AG08395 (cell line): ENCODE data around the gene IFI44.

Experiments
- DNase-seq: peaks from one replicate; pipeline ENCODE4 v3.0.0; 2012; ENCODE audit warnings: mixed read lengths, low spot score

Gene IFI44

DNA sequence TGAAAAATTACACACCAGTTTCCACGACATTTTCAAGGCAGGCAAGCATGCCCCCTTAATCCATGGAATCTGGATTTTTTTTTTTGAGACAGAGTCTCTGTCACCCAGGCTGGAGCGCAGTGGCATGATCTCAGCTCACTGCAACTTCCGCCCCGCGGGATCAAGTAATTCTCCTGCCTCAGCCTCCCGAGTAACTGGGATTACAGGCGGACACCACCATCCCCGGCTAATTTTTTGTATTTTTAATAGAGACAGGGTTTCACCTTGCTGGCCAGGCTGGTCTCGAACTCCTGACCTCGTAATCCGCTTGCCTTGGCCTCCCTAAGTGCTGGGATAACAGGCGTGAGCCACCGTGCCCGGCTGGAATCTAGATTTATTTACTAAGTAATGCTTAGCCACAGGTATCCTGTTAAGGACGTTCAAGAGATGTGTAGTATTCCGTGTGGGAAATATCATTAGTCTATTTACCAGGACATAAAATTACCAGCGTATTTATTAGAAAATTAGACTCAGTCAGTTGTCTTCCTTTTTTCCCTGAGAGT, 2.5 kb downstream of the IFI44 start:
- DNase-seq: no peak

DNA sequence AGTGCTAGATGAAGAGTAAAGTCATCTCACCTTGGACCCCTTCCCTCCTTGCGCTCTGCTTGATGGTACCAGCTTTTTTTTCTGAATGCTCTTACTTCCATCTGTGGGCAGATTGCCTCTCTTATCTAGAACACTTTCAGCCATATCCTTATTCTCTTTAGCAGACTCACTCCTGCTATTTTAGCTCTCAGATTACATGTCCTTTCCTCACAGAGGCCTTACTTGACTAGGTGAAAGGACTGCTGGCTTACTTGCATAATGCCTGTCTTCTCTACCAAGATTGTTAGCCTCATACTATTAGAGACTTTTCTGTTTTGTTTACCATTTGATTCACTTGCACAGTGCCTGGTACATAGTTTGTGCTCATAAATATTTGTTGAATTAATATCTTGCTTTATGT, 9.3 kb downstream of the IFI44 start:
- DNase-seq: no peak

DNA sequence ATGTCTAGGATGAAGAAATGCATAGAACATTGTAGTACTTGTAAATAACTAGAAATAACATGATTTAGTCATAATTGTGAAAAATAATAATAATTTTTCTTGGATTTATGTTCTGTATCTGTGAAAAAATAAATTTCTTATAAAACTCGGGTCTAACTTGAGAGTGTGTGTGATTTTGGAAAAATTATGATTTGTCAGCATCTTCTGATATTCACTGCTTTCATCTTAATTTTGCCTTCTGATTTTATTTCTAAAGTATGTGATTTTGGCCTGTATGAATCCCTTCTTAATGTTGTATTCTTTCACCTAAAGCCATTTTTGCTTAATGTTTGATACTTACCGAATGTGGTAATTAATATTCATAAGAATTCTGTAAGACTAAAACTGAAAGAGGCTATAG, 14.3 kb downstream of the IFI44 start:
- no peak for DNase-seq

DNA sequence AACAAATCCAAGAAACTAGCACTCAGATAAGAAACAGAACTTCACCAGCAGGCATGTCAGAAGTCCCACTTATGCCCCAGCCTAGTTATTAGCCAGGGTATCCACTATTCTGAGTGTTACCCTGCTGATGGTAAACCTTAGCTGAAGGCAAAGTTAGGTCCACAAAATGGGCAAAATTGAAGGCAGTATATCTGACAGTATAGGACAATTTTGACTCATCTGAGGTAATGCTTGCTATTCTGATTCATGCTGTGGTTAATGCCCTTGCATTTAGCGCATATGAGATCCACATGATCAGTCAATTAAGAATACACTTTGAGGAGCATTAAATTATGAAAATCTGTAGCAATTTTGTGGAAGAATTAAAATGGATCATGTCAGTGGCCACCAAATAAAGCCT, 15.1 kb downstream of the IFI44 start:
- no peak for DNase-seq

DNA sequence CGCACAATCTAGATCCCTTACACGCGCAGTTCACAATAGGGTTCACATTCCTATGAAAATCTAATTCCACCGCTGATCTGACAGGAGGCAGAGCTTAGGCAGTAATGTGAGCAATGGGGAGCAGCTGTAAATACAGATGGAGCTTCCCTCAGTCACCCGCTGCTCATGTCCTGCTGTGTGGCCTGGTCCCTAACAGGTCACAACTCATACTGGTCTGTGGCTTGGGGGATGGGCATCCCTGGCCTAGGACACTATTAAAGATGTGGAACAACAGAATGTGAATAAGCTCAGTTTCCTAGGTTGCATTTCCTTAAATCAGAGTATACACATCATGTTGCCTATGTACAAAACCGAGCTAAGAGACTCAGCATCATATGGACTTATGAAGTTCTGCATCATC, 16.2 kb downstream of the IFI44 start:
- DNase-seq: no peak

DNA sequence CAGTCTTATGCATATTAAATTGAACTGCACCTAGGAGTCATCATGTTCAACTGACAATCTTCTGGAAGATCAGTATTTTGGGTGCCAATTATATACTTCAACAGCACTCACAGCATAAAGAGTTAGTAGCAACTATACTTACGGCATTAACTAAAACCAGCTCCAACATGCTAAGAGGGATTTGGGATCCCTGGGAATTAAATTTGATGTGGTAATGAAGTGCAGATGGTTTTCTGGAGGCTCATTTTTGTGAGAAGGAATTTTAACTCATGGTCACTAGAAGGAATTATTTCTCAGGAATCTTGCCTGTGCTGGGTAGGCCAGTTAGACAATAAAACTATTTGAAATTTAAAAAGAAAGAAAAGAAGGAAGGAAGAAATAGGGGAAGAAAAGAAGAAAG, 18.3 kb downstream of the IFI44 start:
- peak; percentile 13 for DNase-seq

DNA sequence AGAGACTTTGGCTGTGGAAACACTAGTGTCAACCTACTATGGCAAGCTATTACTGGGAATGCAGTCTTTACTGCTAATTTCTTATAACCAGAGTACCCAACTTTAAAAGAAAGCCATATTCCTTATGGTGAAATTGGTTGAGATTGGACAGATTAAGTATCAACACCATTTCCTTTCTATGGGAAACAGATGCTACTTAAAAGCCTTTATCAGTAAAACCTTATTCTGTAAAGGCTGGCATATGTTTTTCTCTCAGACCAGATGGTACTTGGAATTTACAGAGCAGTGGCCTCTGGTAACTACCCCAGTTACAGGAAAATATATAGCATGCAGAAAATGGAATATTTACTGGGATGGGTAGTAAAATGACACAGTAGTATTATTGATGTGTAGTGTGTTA, 18.8 kb downstream of the IFI44 start:
- no peak for DNase-seq

DNA sequence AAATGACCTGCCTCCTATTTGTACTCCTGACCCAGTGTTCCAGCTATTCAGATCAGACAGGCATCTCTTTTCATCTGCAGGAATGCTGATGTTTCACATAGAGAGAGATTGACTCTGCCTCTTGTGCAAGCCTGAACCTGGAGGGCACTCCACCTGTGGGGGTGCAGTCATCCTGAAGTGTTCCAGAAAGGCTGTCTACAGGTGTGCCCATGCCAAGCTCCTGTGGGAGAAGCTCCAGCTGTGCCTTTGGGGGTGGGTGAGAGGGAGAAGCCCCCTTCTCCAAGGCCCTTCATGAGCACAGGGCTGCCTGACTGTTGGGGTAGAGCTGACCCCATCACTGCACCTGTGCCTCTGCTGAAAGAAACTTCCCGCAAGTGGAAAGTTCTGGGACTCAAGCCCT, 22.8 kb downstream of the IFI44 start:
- DNase-seq: no peak

DNA sequence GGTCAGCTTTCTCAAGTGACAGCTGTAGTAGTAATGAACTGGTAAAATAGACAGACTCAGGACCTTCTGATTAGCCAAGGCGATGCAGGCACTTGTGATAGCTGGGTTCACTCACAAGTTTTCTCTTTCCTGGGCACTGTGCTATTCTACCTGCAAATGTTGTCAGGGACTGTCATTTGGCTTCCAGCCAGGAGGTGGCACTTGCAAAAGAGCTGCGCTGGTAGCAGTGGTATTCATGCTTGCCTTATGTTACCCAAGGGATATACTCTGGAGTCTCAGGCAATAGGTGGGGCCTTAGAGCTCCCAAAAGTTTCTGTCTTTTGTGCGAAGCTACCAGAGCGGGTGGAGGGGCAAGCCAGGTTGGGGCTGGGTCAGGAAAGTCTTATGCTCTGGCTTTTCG, 23.5 kb downstream of the IFI44 start:
- no peak for DNase-seq

DNA sequence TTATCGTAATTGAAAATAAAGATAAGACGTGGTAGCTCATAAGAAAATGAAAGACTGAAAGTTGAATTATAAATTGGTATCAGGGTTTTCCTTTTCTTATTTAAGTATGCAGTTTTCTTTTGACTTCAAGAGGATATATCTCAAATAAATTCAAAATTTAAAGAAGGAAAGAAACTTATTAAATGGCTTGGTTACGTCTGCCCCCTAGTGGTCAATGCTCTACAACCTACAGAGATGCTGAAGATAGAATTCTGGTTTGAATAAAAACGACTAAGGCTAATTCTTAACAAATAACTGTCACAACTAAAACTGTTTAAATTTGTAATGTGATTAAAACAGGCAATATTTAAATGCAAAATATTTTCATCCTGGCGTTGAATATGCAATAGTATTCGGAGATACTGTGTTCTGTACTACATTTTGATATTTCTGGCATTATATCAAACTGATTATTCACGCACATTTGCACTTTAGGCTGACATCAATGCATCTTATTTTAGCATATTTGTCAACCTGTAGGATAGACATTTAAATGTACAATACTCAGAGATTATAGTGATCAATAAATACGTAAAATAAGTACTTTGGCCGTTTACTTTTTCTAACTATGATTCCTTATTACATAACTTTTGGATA, 26.8 kb downstream of the IFI44 start:
- peak; percentile 59 for DNase-seq

DNA sequence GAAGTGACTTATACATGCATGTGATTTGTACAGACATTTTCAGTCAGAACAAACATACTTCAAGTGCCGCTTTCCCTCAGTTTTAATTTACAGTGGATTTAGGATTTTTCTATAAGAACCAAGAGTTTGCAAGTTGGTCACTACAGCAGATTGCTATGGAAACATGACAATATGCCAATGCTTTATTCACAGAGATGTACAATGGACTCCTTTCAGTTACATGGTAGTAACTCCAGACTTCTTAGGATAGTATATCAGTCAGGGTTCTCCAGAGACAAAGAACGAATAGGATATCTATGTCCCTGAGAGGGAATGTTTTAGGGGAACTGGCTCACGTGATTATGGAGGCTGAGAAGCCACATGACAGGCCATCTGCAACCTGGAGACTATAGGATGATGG, 27.4 kb downstream of the IFI44 start:
- DNase-seq: no peak

DNA sequence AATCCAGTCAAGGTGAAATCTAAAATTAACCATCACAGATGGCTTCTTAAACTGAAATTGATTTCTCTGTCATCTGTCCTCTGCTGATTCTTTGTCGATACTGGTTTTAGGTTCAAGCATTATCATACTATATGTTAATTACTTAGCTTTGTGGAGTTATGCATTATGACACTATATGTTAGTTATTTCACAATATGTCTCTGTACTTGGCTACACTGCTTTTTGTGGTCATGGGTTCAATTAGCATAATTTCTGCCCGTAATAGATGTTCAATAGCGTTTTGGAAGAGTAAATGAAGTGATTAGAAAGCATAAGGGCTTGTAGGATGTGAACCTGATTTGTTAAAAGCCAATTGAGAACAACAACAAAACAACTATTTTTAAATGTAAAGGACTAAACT, 28.2 kb downstream of the IFI44 start:
- no peak for DNase-seq

DNA sequence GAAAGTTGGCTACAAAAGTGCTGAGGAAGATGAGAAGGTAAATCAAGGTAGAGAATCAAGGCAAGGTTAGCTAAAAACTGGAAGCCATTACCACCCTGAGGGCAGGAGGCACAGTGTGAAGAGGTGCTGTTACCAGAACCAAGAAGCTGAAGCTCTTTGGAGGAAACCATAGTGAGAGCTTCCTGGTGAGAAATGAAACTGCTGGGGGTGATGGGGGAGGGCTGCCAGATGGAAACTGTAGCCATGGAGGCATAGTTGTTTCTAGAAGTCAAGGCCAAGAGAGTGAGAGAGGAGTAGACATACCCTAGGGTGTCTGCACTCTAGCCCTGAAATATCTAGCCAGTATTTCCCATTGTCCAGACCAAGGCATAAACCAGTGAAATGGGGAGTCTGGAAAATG, 28.7 kb downstream of the IFI44 start:
- DNase-seq: no peak

DNA sequence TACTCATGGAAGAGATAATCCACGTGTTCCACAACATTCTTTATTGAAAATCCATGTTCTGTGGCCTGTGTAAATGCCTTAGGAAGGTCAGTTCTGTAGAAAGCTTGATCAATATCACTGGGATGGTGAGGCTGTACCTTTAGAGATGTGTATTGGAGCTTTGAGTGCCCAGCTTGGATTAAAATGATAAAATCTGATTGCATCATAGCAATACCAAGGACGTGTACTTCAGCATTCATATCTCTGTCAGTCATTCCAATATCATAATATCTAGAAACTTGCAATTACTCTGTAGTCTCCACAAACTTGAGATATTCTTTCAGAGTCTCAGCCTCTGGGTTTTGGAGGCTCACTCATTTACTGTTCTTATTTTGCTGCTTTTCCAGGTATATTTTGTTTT, 31.6 kb downstream of the IFI44 start:
- DNase-seq: no peak

DNA sequence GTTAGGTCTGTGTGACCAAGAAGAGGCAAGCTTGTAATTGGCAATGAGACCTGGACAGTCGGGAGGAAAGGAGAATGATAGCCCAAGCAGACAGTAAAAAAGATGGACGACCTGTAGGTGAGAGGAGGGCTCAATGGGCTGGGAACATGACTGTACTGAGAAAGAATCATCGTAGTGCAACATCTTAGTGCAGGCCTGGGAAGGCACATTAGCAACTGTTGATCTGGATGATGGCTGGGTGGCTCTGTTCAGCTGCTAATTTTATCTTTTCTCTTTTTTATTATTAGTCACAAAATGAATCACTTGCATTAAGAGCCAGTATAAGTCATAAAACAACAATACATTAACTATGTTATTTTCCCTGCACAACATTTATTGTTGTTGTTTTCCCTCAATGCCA, 32.9 kb downstream of the IFI44 start:
- DNase-seq: no peak

DNA sequence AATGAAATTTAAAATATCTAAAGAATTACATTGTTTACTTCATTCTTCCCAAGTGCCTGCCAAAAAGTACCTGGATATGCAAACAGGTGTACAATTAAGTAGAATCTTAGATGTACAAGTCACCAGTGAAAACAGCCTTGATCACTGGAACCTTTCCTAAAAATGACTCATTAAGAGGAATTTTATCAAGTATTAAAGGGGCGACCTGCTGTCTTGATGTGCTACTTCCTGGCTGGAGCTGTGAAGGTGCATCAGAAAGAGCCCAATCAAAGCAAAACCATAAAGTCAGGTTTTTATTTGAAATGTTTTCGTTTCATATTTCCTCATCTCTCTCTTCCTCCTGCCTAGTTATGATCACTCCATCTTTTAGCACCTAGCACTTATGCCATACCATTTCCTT, 33.4 kb downstream of the IFI44 start:
- no peak for DNase-seq

DNA sequence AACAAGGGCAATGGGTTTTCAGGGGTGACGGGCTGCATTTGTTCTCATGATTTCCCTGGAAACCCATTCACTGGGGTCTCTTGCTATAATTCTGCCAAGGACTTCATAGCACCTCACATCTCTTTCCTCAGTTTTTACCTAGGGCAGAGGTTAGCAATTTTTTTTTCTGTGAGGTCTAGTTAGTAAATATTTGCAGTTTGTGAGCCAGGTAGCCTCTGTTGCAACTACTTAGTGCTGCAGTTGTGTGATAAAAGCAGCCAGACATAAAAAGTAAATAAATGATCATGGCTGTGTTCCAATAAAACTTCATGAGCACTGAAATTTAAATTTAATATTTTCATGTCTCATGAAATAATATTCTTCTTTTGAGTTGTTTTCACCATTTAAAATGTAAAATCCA, 37.7 kb downstream of the IFI44 start:
- DNase-seq: no peak

DNA sequence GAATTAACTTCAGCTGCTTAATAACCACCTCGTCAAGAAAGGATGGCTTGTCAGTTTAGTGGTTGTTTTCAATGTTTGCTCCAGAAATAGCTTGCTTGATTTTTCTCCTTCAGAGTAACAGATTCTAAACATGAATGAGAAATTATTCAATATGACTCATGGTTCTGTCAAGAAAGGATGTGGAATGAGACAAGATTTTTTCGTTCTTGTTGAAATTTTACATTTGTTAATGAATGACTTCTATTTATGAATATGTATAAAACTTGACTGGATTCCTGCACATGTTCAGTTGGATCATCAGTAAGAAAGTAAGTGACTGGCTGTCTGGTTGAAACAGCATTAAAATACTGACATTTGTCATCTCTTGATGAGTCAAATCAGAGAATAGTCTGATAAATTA, 38.3 kb downstream of the IFI44 start:
- peak; percentile 24 for DNase-seq

DNA sequence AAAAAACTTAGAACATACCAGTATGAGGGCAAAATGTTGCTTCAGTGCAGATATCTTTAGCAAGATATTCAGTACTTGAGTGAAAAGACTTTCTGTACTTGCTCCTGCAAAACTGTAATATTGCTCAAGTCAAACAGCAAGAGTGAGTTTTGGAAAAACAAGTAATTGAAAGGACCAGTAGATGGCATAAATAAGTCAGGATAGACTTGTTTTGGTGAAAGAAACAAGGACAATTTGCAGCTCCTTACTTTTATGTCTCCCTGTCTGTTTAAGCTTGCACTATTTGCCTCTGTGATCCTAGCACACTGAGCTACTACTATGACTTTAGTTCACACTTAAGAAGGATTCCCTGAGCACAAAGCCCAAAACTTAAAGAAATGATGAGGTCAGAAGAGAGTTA, 39.1 kb downstream of the IFI44 start:
- DNase-seq: peak; percentile 61

DNA sequence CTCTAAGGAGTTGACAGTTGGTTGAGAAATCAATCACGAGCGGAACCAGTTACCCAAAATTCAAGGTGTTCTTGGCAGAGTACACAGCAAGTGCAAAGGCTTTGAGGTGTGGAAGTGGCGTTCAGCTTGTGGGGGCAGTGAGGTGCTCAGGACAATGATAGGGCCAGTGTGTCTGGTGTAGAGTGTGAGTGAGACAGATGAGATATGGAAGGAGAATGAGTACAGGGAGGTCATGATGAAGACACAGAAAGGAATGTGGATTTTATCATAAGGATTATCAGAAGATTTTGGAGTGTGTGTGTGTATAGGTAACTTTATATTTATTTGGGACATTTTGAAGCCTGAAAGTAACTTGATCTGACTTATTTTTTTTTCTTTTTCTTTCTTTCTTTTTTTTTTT, 40.9 kb downstream of the IFI44 start:
- no peak for DNase-seq

DNA sequence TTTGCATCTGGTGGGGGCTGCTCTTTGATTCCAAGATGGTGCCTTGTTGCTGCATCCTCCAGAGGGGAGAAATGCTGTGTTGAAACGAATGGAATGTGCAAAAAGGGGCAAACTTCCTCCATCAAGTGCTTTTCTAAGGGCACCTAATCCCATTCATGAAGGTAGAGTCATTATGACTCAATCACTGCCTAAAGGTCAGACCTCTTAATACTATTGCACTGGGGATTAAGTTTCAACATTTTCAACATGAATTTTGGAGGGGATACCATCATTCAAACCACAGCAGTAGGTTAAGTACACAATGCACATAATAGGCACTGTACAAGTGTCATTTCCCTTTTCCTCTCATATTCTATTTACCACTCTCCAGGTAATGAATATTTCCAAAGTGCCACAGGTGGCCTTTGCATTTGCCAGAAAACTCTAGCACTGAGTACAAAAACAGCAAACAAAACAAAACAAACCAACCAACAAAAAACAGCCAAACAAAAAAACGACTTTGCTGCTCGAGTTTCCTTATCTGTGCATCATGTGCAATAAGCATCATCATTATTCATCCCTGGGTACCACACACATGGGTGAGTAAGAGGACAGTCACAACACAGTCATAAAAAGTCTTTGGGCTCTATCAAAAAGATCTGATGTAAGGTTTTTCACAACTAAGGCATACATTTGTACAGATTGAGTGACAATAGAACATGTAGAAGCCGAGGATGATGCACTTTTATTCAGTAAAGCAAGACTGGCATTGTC, 42.5 kb downstream of the IFI44 start:
- peak; percentile 50 for DNase-seq

DNA sequence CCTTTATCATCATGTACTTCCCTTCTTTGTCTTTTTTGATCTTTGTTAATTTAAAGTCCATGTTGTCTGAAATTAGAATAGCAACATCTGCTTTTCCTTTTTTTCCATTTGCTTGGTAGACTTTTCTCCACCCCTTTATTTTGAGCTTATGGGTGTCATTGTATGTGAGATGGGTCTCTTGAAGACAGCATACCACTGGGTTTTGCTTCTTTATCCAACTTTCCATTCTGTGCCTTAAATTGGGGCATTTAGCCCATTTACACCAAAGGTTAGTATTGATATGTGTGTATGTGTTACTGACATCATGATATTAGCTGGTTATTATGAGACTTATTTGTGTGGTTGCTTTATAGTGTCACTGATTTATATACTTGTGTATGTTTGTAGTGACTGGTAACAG, 50.2 kb downstream of the IFI44 start:
- DNase-seq: no peak

DNA sequence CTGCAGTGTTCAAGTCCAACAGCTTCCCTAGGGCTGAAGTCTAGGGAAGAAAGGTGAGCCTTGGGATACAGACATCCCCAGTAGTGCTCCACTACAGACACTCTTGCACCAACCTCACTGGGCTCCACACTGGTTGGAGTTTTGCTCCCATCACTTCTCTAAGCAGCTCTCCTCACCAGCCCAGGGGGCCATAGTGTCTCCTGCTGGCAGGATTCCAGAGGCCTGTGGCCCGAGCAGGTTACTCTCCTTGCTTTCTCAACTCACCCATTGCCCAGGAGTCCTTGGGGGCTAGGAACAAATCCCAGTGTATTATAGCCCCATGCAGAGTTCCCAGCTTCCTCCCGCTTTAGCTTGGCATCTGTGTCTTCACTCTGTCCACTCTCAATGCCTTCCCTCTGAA, 52.8 kb downstream of the IFI44 start:
- DNase-seq: no peak

DNA sequence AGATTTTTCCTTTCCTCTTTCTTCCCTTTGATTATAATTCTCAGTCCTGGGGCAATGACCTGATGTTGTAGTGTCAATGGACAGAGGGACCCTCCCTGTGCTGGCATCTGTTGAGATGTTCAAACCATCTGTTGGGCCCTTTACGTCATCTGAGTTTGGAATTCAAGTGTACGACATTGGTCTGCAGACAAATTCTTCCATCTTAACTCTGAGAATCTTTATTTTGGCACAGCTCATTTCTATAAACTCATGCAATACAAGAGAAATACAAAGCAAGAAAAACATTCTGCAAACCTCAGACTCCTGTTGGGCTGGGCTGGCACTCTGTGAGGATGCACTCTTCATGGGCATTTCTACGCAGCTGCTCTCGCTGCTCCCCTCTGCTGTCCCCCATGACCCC, 54.2 kb downstream of the IFI44 start:
- DNase-seq: no peak
